Central memory CD8-positive, alpha-beta T cell (primary cell): ENCODE measurements around the gene GABBR2.

Experiments used
- ATAC-seq: fragments of 150-1000 bp; cut with Tn5 transposase; replicated peaks from 2 replicates; pipeline ENCODE4 v1.10.0; 2022; ENCODE audit warnings: mild to moderate bottlenecking, moderate FRiP score, moderate number of reproducible peaks; ENCODE audit not compliant: poor library complexity, severe bottlenecking; ENCODE audit errors: extremely low read depth
- DNase-seq, 2 donors: peaks; one replicate each; pipeline ENCODE4 v3.0.0; 2021; ENCODE audit warnings: low spot score in 2 of 2
- H3K27ac Mint-ChIP-seq: one replicate; pipeline ENCODE4 v1.8.0; 2022; ENCODE audit warnings: low read depth, mild to moderate bottlenecking, moderate library complexity, mixed read lengths
- H3K27me3 Mint-ChIP-seq: one replicate; pipeline ENCODE4 v1.8.0; 2022; ENCODE audit warnings: mixed read lengths
- H3K36me3 Mint-ChIP-seq: one replicate; pipeline ENCODE4 v1.8.0; 2022; ENCODE audit warnings: mild to moderate bottlenecking, moderate library complexity, mixed read lengths; ENCODE audit not compliant: insufficient read depth
- H3K4me1 Mint-ChIP-seq: one replicate; pipeline ENCODE4 v1.8.0; 2022; ENCODE audit warnings: mixed read lengths
- H3K4me3 Mint-ChIP-seq: one replicate; pipeline ENCODE4 v1.8.0; 2022; ENCODE audit warnings: mild to moderate bottlenecking, moderate library complexity, mixed read lengths
- H3K9me3 Mint-ChIP-seq: one replicate; pipeline ENCODE4 v1.8.0; 2022; ENCODE audit warnings: mixed read lengths

Gene GABBR2

DNA sequence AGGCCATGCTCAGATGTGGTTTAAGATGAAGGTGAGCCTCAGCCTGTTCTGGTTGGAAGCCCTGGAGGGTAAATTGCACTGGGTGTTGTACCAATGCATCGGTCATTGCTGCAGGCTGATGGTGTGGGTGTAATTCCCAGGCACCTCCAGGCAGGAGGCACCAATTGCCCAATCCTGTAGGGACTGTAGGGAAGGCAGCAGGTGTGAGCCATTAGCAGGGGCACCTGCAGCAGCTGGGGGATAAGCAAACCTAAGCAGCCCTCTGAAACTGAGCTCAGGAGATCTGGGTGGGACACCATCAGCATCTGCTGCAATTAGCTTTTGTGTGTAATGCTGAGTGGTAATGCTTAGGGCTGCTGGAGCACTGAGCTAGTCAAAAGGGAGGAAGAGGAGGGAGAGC is 263.2 kb downstream of the GABBR2 start:
- no peak overlapping the region for H3K27ac Mint-ChIP-seq
- ATAC-seq: no peak

DNA sequence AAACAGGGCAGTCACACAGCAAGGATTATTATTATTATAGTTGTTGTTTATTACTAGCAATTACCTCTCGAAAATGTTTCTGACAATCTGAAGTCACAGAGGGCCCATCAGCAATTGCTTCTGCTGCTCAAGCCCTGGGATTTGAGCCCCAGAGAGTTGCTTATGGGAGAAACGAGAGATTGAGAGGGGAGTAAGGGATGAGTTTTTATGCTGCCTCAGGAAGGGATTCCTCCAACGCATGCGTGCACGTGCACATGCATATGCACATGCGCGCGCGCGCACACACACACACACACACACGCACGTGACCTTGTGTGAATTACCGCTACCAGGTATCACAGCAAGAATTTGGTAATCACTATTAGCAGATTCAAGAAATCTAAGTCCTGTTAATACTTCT is 264.1 kb downstream of the GABBR2 start:
- peaks cover 56% of the 10 kb centered on the region for H3K27me3 Mint-ChIP-seq
- no peaks in the 10 kb centered on the region for H3K9me3 Mint-ChIP-seq
- no peaks in the 10 kb centered on the region for H3K36me3 Mint-ChIP-seq
- ATAC-seq: no peak
- no peak overlapping the region for H3K4me3 Mint-ChIP-seq
- DNase-seq: no peak
- H3K27ac Mint-ChIP-seq: no peak overlapping the region
- H3K4me1 Mint-ChIP-seq: no peaks in the 10 kb centered on the region

More for the DNA sequence above, 263.2 kb downstream of the GABBR2 start:
- no peak overlapping the region for H3K4me3 Mint-ChIP-seq
- H3K36me3 Mint-ChIP-seq: no peaks in the 10 kb centered on the region
- DNase-seq: no peak
- H3K27me3 Mint-ChIP-seq: peaks cover 66% of the 10 kb centered on the region
- no peaks in the 10 kb centered on the region for H3K4me1 Mint-ChIP-seq
- H3K9me3 Mint-ChIP-seq: no peaks in the 10 kb centered on the region

DNA sequence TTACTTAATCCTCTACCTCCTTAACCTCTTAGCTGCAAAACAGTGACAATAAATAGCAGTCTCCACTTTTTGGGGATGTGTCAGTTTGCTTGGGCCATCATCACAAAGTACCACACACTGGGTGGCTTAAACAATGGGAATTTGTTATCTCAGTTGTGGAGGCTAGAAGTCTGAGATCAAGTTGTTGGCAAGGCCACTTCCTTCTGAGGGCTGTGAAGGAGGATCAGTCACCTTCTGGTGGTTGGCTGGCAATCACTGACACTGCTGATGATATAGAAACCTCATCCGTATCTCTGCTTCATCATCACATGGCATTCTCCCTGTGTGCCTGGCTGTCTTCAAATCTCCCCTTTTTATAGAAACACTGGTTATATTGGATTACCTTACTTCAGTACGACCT is 266.2 kb downstream of the GABBR2 start:
- no peak for ATAC-seq
- H3K27me3 Mint-ChIP-seq: peaks cover 48% of the 10 kb centered on the region
- no peaks in the 10 kb centered on the region for H3K4me1 Mint-ChIP-seq
- no peaks in the 10 kb centered on the region for H3K36me3 Mint-ChIP-seq
- H3K4me3 Mint-ChIP-seq: no peak overlapping the region
- H3K9me3 Mint-ChIP-seq: no peaks in the 10 kb centered on the region
- DNase-seq: no peak
- H3K27ac Mint-ChIP-seq: no peak overlapping the region

DNA sequence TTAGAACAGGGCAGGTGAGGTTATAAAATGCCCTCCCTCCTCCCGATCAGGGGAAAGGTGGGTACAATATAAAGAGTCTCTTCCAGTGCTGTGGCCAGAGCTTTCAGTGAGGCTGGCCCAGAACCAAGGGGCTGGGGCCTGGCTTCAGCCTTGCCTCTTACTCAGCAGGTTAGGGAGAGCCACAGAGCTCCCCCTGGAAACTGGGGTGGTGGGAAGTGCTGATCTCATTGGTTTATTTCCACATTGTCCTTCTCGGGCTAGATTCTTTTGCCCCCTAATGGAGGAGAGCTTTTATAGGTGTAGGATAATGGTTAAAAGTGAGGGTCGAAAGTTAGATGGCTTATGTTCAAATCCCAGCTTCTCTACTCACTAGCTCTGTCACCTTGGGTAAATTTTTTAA is 266.6 kb downstream of the GABBR2 start:
- no peak for DNase-seq
- no peak overlapping the region for H3K27ac Mint-ChIP-seq
- no peaks in the 10 kb centered on the region for H3K4me1 Mint-ChIP-seq

DNA sequence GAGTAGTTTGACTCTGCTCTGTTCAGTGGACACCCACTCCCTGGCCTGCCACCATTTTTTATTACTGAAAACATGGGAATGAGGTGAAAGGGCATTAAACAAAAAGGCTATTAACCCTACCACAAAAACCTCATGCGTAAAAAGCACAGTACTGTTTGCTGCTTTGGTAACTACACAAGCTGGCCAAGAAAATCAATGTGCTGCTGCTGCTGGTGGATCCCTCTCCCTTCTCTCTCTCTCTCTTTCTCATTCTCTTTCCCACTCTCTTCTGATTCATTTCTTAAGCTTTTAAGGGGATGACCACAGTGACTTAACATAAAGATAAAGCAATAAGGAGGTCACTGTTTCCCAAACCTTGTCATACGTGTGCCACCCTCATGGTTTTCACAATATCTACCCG is 270.1 kb downstream of the GABBR2 start:
- Mint-ChIP-seq H3K4me3 (no peak overlapping the region), H3K27ac (no peak overlapping the region), H3K9me3 (no peaks in the 10 kb centered on the region), H3K4me1 (no peaks in the 10 kb centered on the region), H3K36me3 (no peaks in the 10 kb centered on the region), H3K27me3 (peaks cover 13% of the 10 kb centered on the region)
- ATAC-seq: no peak
- no peak for DNase-seq

More for the DNA sequence above, 266.6 kb downstream of the GABBR2 start:
- ATAC-seq: no peak
- peaks cover 44% of the 10 kb centered on the region for H3K27me3 Mint-ChIP-seq
- H3K9me3 Mint-ChIP-seq: no peaks in the 10 kb centered on the region
- H3K36me3 Mint-ChIP-seq: no peaks in the 10 kb centered on the region
- H3K4me3 Mint-ChIP-seq: no peak overlapping the region

DNA sequence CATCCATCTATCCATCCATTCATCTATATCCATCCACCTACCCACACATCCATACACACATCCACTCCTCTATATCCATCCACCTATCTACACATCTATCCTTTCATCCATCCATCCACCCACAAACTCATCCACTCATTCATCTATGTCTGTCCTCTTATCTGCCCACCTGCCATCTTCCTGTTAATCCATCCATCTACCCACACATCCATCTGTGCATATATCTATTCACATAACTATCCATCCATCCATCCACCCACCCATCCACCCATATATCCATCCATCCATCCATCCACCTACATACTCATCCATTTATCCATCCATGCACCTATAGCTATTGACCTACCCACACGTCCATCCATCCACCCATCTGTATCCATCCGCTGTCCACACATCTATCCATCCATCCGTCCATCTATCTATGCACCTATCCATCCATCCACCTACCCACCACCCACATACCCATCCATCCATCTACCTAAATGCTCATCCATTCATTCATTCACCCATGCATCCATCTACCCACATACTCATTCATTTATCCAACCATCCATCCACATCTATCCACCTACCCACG is 271.2 kb downstream of the GABBR2 start:
- Mint-ChIP-seq H3K27ac (no peak overlapping the region), H3K4me1 (no peaks in the 10 kb centered on the region), H3K36me3 (no peaks in the 10 kb centered on the region), H3K9me3 (no peaks in the 10 kb centered on the region), H3K27me3 (peaks cover 2% of the 10 kb centered on the region), H3K4me3 (no peak overlapping the region)
- DNase-seq (no peak), ATAC-seq (no peak)

DNA sequence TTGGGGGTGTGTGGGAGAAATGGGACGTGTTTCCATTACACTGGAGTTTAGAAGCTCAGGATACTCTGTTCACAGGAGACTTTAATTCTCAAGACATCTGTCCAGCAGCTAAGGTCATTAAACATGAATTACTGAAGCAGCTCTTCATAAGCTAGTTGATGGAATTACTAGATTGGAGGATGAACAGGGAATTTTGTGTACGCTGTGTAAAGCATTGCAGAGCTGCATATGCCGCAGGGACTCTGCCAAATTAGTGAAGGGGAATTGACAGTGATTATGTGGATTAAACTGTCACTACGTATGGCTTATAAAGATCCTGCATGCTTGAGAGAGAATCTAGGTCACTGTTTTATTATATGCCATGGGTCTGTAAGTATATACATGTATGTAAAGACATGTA is 275.8 kb downstream of the GABBR2 start:
- ATAC-seq: no peak
- no peaks in the 10 kb centered on the region for H3K4me1 Mint-ChIP-seq

DNA sequence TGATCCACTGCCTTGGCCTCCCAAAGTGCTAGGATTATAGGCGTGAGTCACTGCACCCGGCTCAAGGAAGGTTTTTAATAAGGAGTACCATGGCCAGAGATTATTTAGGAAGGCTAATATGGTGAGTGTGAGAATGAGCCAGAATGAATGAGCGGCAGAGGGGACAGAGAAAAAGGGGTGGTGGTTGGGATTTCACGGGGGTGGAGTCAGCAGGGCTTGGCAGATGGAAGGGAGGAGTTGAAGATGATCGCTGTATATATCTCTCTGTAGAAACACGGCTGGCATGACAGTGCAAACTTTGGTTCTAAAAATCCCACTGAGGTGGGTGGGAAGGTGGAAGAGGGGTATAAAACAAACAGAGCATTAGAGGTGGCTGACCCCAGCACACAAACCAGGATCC is 276.6 kb downstream of the GABBR2 start:
- no peak overlapping the region for H3K27ac Mint-ChIP-seq
- no peaks in the 10 kb centered on the region for H3K4me1 Mint-ChIP-seq
- no peak for DNase-seq
- no peaks in the 10 kb centered on the region for H3K9me3 Mint-ChIP-seq
- no peaks in the 10 kb centered on the region for H3K36me3 Mint-ChIP-seq
- no peak for ATAC-seq
- H3K27me3 Mint-ChIP-seq: no peaks in the 10 kb centered on the region
- H3K4me3 Mint-ChIP-seq: no peak overlapping the region

More for the DNA sequence above, 275.8 kb downstream of the GABBR2 start:
- DNase-seq: no peak
- Mint-ChIP-seq H3K4me3 (no peak overlapping the region), H3K9me3 (no peaks in the 10 kb centered on the region), H3K27me3 (no peaks in the 10 kb centered on the region), H3K36me3 (no peaks in the 10 kb centered on the region), H3K27ac (no peak overlapping the region)

DNA sequence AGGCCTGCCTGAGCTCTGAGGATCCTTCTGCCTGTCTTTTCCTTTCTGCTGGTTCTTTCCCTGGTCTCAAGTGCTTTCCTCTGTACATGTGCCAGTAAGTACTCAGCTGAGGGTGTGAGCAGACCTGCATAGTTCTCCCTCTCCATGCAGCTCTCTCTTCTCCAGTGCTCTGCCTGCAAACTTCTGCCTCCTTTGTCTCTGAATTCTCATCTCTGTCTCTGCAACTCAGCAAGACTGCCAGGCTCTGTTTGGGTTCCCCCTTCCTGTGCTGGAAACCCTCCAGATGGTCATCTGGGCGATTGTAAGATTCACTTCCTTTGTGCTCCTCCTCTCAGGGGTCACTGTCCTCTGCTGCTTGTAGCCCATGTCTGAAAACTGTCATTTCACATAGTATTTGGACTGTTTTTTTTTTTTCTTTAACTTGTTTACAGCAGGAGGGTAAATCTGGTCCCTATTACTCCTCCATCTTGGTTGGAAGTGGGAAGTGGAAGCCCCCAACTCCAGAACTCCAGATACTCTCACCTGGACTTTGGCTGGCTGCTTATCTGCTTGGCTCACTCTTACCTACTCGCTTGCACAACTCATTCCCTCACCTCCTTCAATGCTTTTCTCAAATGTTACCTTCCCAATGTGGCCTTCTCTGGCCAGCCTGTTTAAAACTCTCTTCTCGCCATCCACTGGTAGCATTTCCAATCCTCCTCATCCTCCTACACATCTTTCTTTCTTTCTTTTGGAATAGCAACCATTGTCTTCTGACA is 278.0 kb downstream of the GABBR2 start:
- H3K4me3 Mint-ChIP-seq: no peak overlapping the region
- H3K27me3 Mint-ChIP-seq: no peaks in the 10 kb centered on the region
- H3K4me1 Mint-ChIP-seq: no peaks in the 10 kb centered on the region
- no peak overlapping the region for H3K27ac Mint-ChIP-seq
- no peak for ATAC-seq
- H3K9me3 Mint-ChIP-seq: no peaks in the 10 kb centered on the region
- no peaks in the 10 kb centered on the region for H3K36me3 Mint-ChIP-seq
- no peak for DNase-seq

DNA sequence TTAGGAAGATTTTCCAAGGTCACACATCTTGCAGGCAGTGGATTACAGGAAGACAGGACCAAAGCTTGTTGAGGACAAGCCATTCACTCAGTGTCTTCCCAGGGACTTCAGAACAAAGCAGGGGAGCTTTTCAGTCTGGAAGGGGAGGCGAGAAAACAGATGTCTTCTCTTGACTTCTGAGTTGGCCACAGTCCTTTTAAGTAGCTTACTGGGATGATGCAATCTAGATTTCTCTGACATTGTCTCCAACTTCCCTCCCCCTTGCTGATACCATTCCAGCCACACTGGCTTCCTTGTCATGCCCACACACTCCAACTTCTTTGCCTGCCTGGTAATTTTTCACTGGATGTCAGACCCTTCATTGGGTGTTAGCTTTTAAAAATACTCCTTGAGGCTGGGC is 279.1 kb downstream of the GABBR2 start:
- no peak for ATAC-seq
- H3K27me3 Mint-ChIP-seq: no peaks in the 10 kb centered on the region
- H3K4me1 Mint-ChIP-seq: no peaks in the 10 kb centered on the region
- no peak overlapping the region for H3K4me3 Mint-ChIP-seq
- no peak overlapping the region for H3K27ac Mint-ChIP-seq
- no peaks in the 10 kb centered on the region for H3K36me3 Mint-ChIP-seq
- DNase-seq: no peak
- no peaks in the 10 kb centered on the region for H3K9me3 Mint-ChIP-seq

DNA sequence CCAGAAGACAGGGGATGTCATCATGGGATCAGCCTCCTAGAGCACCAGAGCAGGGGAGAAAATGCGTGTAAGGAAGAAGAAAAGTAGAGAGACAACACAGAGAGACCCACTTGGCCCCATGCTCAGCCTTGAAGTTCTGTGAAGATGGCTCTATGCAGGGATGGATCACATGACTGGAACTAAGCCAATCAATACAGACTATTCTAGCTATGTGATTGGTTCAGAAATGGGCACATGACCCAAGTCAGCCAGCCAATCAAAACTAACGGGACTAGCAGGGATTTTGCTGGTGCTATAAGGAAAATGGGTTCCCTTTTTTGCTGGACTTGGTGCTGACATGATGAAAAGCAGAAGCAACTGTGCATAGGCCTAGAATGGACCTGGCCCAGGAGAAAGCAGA is 280.3 kb downstream of the GABBR2 start:
- Mint-ChIP-seq H3K27me3 (no peaks in the 10 kb centered on the region), H3K36me3 (no peaks in the 10 kb centered on the region), H3K27ac (no peak overlapping the region), H3K4me3 (no peak overlapping the region), H3K4me1 (no peaks in the 10 kb centered on the region), H3K9me3 (no peaks in the 10 kb centered on the region)
- DNase-seq (no peak), ATAC-seq (no peak)

DNA sequence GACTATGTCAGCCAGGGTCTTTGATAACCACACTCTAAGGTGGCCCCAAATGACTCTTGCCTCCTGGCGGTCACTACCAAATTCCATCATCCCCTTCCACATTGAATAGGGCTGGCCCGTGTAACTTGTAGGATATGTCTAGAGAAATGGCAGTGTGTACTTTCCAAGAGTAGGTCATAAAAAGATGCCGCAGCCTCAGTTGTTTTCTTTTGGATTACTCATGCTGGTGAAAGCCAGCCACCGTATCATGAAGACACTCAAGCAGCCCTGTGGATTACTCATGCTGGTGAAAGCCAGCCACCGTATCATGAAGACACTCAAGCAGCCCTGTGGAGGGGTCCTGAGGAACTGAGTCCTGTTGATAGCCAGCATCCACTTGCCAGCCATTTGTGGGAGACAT is 281.2 kb downstream of the GABBR2 start:
- Mint-ChIP-seq H3K36me3 (no peaks in the 10 kb centered on the region), H3K4me1 (no peaks in the 10 kb centered on the region), H3K27ac (no peak overlapping the region), H3K9me3 (no peaks in the 10 kb centered on the region), H3K4me3 (no peak overlapping the region), H3K27me3 (no peaks in the 10 kb centered on the region)
- no peak for DNase-seq
- no peak for ATAC-seq

DNA sequence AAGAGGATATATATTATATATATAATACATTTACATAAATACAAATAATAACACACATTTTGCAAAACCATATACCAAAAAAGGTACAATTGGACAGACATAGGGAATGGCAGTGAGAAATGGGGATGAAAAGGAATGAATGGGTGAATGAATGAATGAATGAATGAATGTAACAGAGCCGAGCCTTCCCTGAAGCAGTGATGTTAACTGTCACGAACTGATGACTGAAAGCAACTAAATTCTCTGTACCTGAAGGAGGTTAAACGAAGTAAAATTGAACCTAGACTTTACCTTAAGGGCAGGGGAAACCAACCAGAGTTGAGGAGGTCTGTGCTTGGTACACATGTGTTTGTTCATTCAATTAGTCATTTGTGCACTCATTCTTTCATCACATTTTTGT is 283.7 kb downstream of the GABBR2 start:
- no peak for ATAC-seq
- Mint-ChIP-seq H3K9me3 (no peaks in the 10 kb centered on the region), H3K36me3 (no peaks in the 10 kb centered on the region), H3K4me1 (no peaks in the 10 kb centered on the region), H3K4me3 (no peak overlapping the region), H3K27ac (no peak overlapping the region), H3K27me3 (peaks cover 9% of the 10 kb centered on the region)
- DNase-seq: no peak
